H4 (cell line): ENCODE measurements around the gene TRIP10. TPM values are rescaled to one million over a fixed set of nuclear protein-coding genes. Genes with fewer than 3 reads are reported as not detected.
"Not testable (repeated sequence)": the region's sequence is repeated elsewhere in the genome, so short reads cannot be mapped to it uniquely, and the experiment has no call there.

Source experiments
- DNase-seq: peaks from one replicate; pipeline ENCODE4 v3.0.0-alpha.2; 2015; ENCODE audit warnings: low spot score
- total RNA-seq: library from RNA; depleted of rRNA; stranded (reverse); fragments of >200 nt; shearing (Covaris generic); gene quantifications from 2 replicates; pipeline ENCODE4 v1.2.3, GENCODE V29; 2014; rRNA removed

TRIP10 gene
- total RNA-seq, 1 experiment from 2014 or later: 29.5 TPM

- no peak for DNase-seq
Observed at GRCh38 chr19:6794686-6795431, 55.4 kb downstream of the TRIP10 start.

GRCh38 chr19:6796278-6796677 lies 56.8 kb downstream of the TRIP10 start:
- DNase-seq: no peak

GRCh38 chr19:6797646-6798045 lies 58.2 kb downstream of the TRIP10 start:
- no peak for DNase-seq

- not testable (repeated sequence) for DNase-seq
Observed at GRCh38 chr19:6800160-6800790, 60.8 kb downstream of the TRIP10 start.

GRCh38 chr19:6800991-6801484 lies 61.6 kb downstream of the TRIP10 start:
- peak; percentile 26 for DNase-seq

Other genes starting within 250 kb of the TRIP10 start
- gene TUBB4A, start 237.4 kb upstream of the TRIP10 start, total RNA-seq: 0.87 and 9.2 TPM in 2 replicates
- gene TNFSF9, start 208.7 kb upstream of the TRIP10 start, total RNA-seq: 17.8 and 18.6 TPM in 2 replicates
- gene CD70, start 148.5 kb upstream of the TRIP10 start, total RNA-seq: 0.12 TPM in 1 of 2 replicates, not detected in the other
- gene TNFSF14, start 69.5 kb upstream of the TRIP10 start, total RNA-seq: 0.04 TPM in 1 of 2 replicates, not detected in the other
- gene C3, start 19.0 kb upstream of the TRIP10 start, total RNA-seq: 4.7 and 9.1 TPM in 2 replicates
- 65.4 and 81.8 TPM in 2 replicates for gene GPR108, start 2.1 kb upstream of the TRIP10 start, total RNA-seq
- gene SH2D3A, start 27.8 kb downstream of the TRIP10 start, total RNA-seq: not detected in 2 replicates
- 0.06 TPM in 1 of 2 replicates, not detected in the other for gene VAV1, start 33.0 kb downstream of the TRIP10 start, total RNA-seq
- 32.3 and 36.0 TPM in 2 replicates for gene ADGRE1, start 147.9 kb downstream of the TRIP10 start, total RNA-seq